HG02938 (cell line): Measurements from ENCODE around the gene PLEKHA6.
"Not testable (repeated sequence)": the region's sequence is repeated elsewhere in the genome, so short reads cannot be mapped to it uniquely, and the experiment has no call there.

Experiments
- ATAC-seq: cut with Tn5 transposase; IDR thresholded peaks from one replicate; pipeline ENCODE4 v1.9.1; 2021; ENCODE audit warnings: mild to moderate bottlenecking, moderate library complexity; ENCODE audit not compliant: unreplicated experiment

Gene PLEKHA6

DNA sequence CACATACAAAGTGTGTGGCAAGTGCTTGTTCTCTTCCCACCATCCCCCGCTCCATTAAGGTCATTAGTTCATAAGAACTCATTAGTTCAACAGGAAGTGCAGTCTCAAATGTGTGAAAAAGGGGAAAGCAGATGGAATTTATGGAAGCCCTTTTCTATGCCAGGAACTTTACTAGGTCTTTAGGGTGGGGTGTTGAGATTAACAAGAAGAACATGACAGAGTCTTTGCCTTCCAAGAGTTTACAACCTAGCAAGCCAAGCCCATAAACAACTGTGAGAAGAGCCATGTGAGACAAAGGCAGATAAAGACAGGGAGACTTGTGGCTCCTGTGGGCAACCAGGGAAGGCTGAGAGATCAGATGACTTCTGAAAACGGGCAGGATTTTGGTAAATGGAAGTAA is 21.4 kb downstream of the PLEKHA6 start:
- no peak for ATAC-seq

DNA sequence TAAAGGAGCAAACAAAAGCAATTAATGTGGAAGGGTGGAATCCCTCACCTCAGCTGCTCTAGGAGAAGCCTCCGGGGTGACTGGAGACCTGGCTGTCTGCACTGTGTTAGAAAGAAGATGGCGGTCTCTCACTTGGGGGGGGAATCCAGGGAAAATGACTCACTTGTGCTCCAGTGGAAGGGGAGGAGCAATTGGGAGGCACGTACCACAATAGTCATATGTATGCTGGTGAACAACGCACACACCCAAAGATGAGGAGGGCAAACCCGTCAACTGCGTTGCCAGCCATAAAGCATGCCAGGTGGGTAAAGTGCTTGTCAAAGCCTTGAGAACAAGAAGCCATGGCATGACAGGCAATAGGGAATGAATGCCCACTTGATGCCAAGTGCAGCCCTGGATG is 22.1 kb downstream of the PLEKHA6 start:
- ATAC-seq: no peak

DNA sequence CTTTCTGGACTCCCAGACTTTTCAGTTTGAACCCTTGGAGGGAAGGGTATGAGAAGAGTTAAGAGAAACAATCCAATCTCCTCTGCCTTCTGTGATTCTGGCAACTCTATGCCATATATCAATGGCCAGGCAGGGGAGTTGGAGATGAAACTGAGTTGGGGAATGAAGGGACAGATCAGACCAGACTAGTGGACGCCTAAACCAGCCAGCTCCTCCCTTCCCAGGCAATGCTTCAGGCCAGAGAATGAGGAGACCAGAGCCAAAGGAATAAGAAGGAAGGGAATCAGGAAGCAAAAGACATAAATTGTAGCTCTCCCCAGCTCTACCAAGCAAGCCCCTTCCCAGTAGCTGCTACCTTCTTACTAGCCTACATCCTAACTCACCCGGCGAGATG is 22.7 kb downstream of the PLEKHA6 start:
- no peak for ATAC-seq

DNA sequence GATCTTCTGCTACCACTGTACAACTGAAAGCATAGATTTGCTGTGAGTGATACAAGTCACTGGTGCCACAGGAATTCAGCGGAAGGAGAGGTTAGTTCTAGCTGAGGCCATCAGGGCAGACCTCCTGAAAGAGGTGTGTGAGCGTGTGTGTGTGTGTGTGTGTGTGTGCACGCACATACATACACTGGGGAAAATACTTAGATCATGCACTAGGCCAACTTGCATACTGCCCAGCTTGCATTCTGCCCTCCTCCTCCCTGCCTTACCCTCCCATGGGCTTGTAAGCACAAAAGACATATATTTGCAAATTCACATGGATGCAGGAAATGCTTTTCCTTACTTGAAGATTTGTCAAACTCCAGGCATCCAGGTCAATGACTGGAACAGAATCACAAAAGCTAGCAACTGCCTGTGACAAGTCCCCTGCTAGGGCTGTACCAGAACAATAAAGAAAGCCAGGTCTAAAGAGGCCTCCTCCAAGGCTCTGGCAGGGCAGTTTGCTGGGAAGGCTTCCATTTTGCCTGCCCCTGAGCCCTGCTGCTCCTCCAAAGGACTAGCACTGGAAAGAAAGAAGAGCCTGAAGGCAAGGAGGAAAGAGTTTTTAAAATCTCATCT is 23.2 kb downstream of the PLEKHA6 start:
- no peak for ATAC-seq

DNA sequence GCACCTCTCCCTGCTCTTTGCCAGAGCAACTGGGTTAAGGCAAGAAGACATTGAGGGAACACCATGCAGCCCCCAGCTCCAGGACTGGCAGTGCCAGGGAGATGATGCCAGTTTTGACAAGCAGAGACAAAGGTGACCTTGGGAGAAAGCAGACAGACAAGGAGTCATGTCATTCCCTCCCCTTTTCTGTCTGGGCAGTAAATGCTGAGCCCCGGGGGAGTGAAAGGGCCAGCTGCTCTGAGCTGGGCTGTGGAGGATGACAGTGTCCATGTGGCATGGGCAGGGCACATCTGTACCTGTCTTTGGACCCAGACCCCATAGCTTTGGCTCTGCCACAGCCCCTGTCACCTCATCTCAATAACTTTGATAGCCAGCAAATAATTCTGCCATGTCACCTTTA is 24.2 kb downstream of the PLEKHA6 start:
- no peak for ATAC-seq

DNA sequence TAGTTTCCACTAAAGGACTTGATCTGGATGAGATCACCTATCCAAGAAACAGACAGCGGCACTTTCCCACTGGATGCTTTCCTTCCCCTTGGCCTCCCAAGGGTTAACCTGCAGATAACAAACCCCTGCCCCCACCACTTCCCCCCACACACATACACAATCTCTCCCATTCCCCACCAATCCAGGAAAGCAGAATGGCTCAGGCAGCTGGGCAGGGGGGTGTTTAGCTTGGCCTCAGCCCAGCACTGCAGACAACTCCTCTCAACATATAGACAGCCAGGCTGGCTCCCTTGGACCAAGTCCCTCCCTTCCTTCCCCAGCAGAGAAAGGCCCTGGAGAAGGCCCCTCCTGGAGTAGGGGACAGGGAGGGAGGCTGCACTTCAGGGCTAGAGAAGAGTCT is 24.6 kb downstream of the PLEKHA6 start:
- no peak for ATAC-seq

DNA sequence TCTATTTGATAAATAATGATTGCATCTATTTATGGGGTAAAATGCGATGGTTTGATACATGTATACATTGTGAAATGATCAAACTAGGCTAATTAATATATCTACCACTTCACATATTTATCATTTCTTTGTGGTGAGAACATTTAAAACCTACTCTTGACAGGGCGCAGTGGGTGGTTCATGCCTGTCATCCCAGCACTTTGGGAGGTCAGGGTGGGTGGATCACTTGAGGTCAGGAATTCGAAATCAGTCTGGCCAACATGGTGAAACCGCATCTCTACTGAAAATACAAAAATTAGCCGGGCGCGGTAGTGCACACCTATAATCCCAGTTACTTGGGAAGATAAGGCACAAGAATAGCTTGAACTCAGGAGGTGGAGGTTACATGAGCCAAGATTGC is 25.3 kb downstream of the PLEKHA6 start:
- no peak for ATAC-seq

DNA sequence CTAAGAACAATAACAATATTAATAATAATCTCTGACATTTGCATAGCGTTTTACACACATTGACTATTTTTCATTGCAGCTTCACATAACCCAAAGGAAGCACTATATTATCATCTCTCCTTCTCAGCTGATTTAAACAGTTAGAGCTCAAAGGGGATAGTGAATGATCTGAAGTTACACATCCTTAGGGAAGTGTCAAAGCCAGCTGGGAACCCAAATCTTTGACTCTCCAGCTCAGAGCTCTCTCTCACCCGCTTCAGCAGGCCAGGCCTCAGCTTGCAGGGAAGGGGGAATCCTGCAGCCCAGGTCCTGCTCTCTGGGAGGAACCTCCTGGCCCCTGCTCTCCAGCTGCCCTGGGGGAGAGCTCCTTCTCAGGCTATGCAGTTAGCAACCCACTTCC is 26.3 kb downstream of the PLEKHA6 start:
- no peak for ATAC-seq

DNA sequence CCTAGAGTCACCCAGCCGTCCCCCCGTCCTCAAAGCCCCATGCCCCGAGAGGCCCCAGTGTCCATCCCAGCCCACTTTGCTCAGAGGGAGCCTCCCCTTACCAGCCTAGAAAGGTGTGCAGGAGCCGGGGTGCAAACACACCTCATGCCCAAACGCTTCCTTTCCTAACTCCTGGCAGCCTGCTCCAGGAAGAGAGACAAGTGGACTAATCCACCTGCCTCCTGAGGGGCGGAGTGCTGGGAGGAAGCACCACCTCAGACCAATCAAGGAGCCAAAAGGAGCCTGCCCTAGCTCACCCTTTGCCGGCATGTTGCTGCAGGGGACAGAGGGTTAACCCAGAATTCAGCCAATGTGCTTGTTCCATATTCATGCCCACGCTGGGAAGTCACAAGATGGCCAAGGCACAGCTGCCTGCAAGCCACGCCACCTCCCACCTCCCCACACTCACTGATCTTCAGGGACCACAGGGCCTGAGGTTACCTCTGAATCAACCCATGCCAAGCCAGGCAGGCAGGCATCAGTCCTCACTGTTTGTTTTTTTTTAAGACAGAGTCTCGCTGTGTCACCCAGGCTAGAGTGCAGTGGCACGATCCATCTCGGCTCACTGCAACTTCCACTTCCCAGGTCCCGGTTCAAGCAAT is 27.8 kb downstream of the PLEKHA6 start:
- no peak for ATAC-seq

DNA sequence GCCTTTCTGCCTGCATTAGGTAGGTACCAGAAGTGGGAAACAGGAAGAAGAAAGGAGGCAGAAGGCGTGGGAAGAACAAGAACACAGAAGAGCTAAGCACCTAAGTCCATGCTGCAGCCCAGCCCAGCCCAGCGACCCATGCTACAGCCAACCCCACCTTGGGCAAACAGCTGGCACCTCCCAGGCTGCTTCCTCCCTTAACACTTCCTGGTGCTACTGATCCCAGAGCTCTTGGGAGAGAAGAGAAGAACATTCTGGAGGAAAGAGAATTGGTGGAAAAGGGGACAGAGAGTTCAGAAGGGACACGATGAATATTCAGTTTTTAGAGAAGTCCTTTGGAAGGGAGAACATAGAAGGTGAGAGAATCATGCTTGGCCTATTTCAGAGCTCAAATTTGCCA is 28.5 kb downstream of the PLEKHA6 start:
- no peak for ATAC-seq

DNA sequence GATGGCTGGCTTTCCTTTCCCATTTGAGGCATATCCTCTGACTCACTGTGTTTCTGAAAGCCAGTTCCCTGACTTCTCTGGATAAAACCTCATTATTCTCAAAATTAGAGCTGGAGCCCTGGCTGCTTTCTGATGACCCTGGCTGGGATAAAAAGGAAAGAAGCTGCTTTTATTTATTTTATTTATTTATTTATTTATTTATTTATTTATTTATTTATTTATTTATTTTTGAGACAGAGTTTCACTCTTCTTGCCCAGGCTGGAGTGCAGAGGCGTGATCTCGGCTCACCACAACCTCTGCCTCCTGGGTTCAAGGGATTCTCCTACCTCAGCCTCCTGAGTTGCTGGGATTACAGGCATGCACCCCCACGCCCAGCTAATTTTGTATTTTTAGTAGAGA is 31.9 kb downstream of the PLEKHA6 start:
- not testable (repeated sequence) for ATAC-seq

DNA sequence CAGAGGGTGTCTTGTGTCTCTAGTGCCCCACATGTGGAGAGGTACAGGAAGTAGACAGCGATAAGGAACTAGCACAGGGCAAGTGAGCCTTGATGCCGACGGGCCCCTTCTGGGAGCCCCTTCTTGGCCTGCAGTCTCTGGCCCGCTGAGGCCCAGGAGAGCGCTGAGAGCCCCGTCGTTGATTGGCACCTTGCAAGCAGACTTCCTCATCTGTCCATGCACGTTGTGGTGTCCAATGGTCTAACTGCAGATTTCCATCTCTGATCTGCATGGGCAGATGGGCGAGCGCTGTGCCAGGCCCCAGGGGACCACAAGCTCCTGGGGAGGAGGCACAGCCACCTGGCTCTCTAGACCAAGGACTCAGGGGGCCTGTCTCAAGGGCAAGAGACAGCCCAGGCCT is 32.4 kb downstream of the PLEKHA6 start:
- ATAC-seq: no peak

DNA sequence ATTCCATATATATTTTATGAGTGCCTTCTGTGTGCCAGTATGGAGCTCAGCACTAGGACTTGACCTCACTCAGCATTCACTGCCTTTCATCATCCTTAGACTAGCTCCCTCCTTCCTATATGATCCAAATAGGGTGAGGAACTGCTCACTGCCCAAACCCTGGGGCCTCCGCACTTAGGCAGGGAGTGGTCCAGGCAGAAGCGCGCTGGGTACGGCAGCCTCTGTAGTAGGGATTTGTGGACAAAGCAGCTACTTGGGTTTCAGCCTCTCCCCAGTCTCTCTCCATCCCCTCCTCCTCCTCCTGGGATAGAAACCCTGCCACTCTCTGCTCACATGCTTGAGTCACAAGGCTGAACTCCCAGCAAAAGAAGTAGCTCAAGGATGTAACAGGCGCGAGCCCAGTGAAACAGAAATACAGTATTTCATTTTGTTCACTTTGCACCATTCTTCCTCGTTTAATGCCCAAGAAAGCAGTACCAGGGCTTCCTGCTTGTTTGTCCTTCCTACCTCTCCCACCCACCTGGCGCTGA is 32.9 kb downstream of the PLEKHA6 start:
- ATAC-seq: no peak

DNA sequence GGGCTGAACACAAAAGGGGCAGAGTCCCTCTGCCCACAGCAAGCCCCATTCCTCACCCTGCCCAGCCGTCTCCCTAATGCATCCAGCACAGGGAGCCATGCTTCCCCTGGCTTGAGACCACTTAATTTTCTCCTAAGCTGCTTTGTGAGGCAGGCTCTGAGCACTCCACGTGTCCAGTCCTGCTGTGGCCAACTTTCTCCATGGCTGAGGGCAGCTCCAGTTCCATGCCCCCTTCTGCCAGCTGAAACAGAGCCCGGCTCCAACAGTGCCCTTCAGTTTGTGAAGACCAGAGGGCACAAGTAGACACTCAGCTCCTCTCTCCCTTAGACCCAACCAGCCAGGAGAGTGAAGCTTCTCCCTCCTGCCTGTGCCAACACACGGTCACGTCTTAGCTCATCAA is 33.8 kb downstream of the PLEKHA6 start:
- no peak for ATAC-seq

DNA sequence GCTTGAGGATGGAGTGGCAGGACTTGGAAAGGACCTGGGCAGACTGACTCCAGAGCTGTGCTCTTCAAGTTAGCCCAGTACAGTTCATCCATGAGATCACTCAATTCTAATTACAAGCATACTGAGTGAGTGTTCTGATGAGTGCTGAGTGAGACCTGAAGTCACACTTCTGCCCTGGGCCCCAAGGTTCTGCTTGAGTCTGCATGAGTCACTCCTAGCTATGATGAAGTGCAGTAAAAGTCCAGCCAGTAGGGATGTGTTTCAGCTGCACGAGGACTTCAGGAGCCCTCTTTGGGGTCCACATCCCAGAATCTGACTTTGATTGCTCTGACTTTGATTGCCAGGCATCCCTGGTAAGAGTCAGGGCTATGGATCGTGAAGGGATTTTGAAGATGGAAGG is 35.8 kb downstream of the PLEKHA6 start:
- ATAC-seq: no peak

DNA sequence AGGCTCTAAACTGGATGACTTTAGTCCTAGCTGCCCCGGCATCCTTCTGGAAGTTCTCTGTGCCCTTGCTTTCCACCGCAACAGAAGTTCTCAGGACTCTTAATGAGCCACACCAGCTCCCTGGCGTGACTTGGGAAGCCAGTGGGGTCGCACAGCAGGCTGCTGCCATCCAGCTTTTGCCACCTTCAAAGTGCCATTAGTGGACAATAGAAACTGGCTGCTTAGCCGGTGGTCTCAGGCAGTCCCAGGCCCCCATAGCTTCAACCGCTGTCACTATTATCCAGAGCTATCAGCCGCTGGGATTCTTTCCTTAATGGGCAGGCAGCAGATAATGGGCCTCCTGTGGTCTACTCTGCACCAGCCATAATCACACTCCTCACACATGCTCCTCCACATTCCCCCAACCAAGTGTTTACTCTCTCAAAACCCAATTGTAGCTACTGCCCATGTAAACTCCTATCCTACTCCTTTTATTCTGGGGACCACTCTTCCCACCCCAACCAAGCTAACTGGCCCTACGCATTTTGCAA is 37.3 kb downstream of the PLEKHA6 start:
- ATAC-seq: no peak

DNA sequence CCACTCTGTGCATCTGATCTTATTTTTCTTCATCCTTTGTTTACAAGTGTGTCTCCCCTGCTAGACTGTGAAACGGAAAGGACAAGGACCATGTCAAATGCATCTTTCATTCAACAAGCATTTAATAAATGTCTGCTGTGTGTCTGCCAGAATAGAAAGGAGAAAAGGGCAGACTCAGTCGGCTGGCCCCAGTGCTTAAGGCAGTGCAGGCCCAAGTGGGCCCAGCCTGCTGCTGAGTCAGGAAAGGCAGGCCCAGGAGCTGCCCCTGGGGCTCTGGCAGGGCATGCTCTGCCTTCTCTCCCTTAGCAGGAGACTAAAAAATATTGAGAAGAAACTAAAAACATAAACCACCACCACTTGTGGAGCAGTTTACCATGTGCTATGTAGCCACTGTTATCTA is 38.1 kb downstream of the PLEKHA6 start:
- no peak for ATAC-seq

DNA sequence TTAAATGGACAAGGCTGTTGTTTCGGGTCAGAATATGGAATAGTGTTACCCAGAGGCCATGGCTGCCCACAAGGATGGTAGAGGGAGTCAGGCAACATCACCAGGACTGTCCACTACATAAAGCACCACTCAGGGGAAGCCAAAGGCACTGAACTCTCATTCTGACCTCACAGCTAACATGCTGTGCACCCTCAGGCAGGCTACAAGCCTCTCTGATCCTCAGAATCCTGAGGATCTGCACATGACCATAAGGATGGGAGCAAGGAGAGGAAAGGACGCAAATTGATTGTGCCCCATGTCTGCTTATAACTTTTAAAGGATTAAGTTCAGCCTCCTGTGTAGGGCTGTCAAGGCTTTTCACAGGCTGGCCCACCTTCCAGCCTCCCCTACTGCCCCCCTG is 38.7 kb downstream of the PLEKHA6 start:
- ATAC-seq: no peak

DNA sequence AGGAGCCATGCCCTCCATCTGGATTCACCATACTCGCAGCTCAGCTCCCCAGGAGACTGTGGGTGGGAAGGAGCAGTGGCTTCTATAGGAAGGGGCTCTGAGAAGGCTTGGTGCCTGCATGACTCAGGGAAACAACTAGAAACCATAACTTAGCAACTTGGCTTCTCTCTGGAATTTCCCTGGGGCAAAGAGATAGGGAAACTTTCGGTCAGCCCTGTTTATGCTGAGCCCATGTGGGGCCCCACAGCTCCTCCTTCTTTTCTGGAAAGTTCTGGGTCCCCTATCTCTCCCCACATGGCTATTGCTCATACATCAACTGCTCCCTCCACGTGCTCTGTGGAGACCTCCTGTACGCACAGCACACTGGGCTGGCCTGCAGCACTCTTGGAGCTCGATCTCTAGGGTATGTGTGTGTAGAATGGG is 39.3 kb downstream of the PLEKHA6 start:
- no peak for ATAC-seq

DNA sequence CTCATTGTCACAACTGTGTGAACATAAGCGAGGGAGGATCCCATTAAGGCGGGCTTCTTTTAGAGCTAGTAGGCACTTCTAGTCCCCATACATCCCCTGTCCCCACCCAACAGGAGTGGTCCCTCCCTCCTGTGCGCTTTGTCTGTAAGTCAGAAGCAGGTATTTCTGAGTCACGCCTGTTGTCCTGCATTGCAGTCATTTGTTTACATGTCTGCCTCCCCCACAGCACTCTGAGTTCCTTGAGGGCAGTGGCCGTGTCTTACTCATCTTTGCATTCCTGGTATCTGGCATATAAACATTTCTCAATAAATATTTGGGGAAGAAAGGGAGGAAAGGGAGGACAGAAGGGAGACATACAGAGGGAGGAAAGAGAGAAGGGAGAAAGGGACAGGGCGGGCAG is 40.3 kb downstream of the PLEKHA6 start:
- ATAC-seq: no peak

DNA sequence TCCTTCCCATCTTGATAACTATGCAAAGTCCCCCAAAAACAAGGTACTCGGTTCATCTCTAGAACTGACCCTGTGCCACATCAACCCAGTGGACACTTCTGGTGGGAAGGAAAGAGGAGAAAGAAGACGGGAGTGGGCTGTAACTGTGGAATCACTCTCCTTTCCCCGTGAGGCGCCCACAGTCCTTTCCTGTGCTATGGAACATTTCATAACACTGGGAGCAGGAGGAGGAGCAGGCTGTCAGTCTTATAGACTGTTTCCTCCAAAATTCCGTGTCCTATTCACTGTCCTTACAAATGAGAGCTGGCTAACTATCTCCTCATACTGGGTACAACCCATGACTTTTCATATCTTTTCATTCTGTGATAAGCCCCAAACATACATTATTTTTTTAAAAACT is 40.7 kb downstream of the PLEKHA6 start:
- no peak for ATAC-seq

DNA sequence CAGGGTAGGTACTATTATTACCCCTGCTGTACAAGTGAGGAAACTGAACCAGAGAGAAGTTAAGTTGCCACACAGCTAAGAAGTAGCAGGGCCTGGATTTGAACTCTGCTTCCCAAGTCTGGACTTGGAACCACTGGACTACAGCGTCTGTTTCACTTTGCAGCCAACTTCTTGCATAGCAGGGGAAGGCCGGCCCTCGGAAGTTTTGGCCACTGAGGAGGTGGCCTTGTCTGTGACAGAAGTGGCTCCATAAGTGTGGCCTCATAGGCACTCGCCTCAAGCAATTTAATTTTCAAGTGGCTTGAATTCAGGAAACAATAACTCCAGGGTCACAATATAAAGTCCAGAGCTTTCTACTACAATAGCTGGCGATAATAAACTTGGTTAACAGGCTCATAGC is 41.4 kb downstream of the PLEKHA6 start:
- no peak for ATAC-seq

DNA sequence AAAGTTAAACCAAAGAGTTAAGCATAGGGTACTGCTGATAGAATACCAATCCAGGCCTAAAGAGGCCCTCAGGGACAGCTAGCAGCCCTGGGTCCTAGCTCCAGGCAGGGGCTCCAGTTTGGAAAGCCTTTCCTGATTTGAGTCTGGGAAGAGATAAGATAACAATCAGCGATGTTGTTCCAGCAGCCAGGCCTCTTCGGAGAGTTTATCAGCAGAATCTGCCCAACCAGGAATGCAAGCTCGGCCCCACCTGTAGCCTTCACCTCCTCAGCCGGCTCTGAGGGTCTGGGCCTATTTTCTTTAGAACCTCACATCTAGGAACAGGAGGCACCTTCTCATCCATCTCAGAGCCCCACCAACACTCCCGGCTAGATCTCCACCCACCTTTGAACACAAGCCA is 42.6 kb downstream of the PLEKHA6 start:
- ATAC-seq: no peak
